GM12875 (cell line): ENCODE results near the gene S1PR4.

Source experiments
- H3K4me3 ChIP-seq: one replicate; pipeline ENCODE4 v1.5.1; 2011; ENCODE audit warnings: low read depth, low read length, control low read depth
- CTCF ChIP-seq: IDR thresholded peaks from 2 replicates; pipeline ENCODE4 v1.5.1; 2011; ENCODE audit warnings: low read depth, mild to moderate bottlenecking, control low read depth, inconsistent platforms, low read length, moderate library complexity, borderline replicate concordance; ENCODE audit not compliant: insufficient read depth

Gene S1PR4

GRCh38 chr19:3148503-3148902 lies 30.1 kb upstream of the S1PR4 start:
- H3K4me3 ChIP-seq, result no peak overlapping the region
- TF ChIP-seq CTCF, result no peak

GRCh38 chr19:3149089-3149488 lies 29.5 kb upstream of the S1PR4 start:
- no peak overlapping the region for H3K4me3 ChIP-seq
- TF ChIP-seq CTCF, result no peak

GRCh38 chr19:3149526-3150505 lies 28.8 kb upstream of the S1PR4 start:
- TF ChIP-seq CTCF, result no peak
- H3K4me3 ChIP-seq, result no peak overlapping the region

GRCh38 chr19:3150739-3151329 lies 27.7 kb upstream of the S1PR4 start:
- TF ChIP-seq CTCF, result no peak
- no peak overlapping the region for H3K4me3 ChIP-seq

- H3K4me3 ChIP-seq, result no peak overlapping the region
- no peak for TF ChIP-seq CTCF
Measured at GRCh38 chr19:3151563-3152418, 26.8 kb upstream of the S1PR4 start.

- H3K4me3 ChIP-seq, result no peak overlapping the region
- no peak for TF ChIP-seq CTCF
Measured at GRCh38 chr19:3152419-3152780, 26.2 kb upstream of the S1PR4 start.
